Sigmoid colon (tissue), 7 donors: ENCODE data around the gene MMP17. TPM values are rescaled to one million over a fixed set of nuclear protein-coding genes. Genes with fewer than 3 reads are reported as not detected.

Experiments used
- DNase-seq: peaks from one replicate; pipeline ENCODE4 v3.0.0-alpha.2; 2019
- H3K27ac ChIP-seq, 4 donors: fragments of 200-600 bp; sonication (generic); one replicate each; pipeline ENCODE4 v1.5.1; 2016 to 2019; ENCODE audit warnings: mild to moderate bottlenecking in 1 of 4
- H3K27me3 ChIP-seq, 3 donors: fragments of 200-600 bp; sonication (generic); one replicate each; pipeline ENCODE4 v1.5.1; 2019; ENCODE audit warnings: mild to moderate bottlenecking in 1 of 3
- H3K36me3 ChIP-seq, 4 donors: fragments of 200-600 bp; sonication (generic); one replicate each; pipeline ENCODE4 v1.5.1; 2016 to 2019
- H3K4me1 ChIP-seq, 4 donors: fragments of 200-600 bp; sonication (generic); one replicate each; pipeline ENCODE4 v1.5.1; 2017 to 2019
- H3K4me3 ChIP-seq, 4 donors: fragments of 200-600 bp; sonication (generic); one replicate each; pipeline ENCODE4 v1.5.1; 2017 to 2019; ENCODE audit warnings: mild to moderate bottlenecking in 2 of 4, moderate library complexity in 1 of 4
- H3K9me3 ChIP-seq, 4 donors: fragments of 200-600 bp in 3 of 4; sonication (generic) in 3 of 4; one replicate each; pipeline versions ENCODE4 v1.5.1 to v1.6.1; 2013 to 2019
- EP300 ChIP-seq, 4 donors: sonication (generic); formaldehyde crosslinking; IDR thresholded peaks; one replicate each; pipeline ENCODE4 v1.6.1; 2017; ENCODE audit warnings: antibody characterized with exemption in 4 of 4
- POLR2A ChIP-seq, 2 donors: fragments of 450-650 bp; IDR thresholded peaks; one replicate each; pipeline ENCODE4 v1.6.1; 2016; ENCODE audit warnings: antibody characterized with exemption in 2 of 2, mild to moderate bottlenecking in 2 of 2, moderate library complexity in 2 of 2
- POLR2AphosphoS5 ChIP-seq, 4 donors: sonication (generic); formaldehyde crosslinking; IDR thresholded peaks; one replicate each; pipeline ENCODE4 v1.6.1; 2017; ENCODE audit warnings: antibody characterized with exemption in 4 of 4
- WGBS, 2 donors: extraction: QIAGEN DNeasy Blood & Tissue Kit; methylation state at CpG; one replicate each; pipeline ENCODE4 v1.1.7; 2013; 5-methylcytosine and 5-hydroxymethylcytosine counted together
- intact Hi-C: fragments of 100-400 bp; cut with DNase I; formaldehyde crosslinking; loops from one replicate; pipeline ENCODE4 v1.15.1; 2023
- polyA plus RNA-seq, 3 donors: library from polyadenylated mRNA; stranded (reverse); fragments of 200-250 nt; gene quantifications; one replicate each; pipeline ENCODE4 v1.2.3, GENCODE V29; 2013
- total RNA-seq, 4 donors: library from RNA; depleted of rRNA; stranded (reverse); fragments of >200 nt; gene quantifications; one replicate each; pipeline ENCODE4 v1.1.0, GENCODE V29; 2016
- TF ChIP-seq, protein P1 (sequence below), 4 experiments: fragments of 450-650 bp in 3 of 4; fragments of 200-600 bp in 1 of 4; IDR thresholded peaks; one replicate each; pipeline ENCODE4 v1.5.1; 2016 to 2019; ENCODE audit warnings: antibody characterized with exemption in 4 of 4, mild to moderate bottlenecking in 3 of 4, moderate library complexity in 2 of 4
- donor health status: healthy with polysubstance abuse.
- donor health status: Bipolar disorder and iron deficiency.
- donor health status: healthy.

MMP17 gene
- total and polyA plus RNA-seq, 7 donors: 0.60 to 7.1 (median 4.9) TPM; not detected in 1

DNA sequence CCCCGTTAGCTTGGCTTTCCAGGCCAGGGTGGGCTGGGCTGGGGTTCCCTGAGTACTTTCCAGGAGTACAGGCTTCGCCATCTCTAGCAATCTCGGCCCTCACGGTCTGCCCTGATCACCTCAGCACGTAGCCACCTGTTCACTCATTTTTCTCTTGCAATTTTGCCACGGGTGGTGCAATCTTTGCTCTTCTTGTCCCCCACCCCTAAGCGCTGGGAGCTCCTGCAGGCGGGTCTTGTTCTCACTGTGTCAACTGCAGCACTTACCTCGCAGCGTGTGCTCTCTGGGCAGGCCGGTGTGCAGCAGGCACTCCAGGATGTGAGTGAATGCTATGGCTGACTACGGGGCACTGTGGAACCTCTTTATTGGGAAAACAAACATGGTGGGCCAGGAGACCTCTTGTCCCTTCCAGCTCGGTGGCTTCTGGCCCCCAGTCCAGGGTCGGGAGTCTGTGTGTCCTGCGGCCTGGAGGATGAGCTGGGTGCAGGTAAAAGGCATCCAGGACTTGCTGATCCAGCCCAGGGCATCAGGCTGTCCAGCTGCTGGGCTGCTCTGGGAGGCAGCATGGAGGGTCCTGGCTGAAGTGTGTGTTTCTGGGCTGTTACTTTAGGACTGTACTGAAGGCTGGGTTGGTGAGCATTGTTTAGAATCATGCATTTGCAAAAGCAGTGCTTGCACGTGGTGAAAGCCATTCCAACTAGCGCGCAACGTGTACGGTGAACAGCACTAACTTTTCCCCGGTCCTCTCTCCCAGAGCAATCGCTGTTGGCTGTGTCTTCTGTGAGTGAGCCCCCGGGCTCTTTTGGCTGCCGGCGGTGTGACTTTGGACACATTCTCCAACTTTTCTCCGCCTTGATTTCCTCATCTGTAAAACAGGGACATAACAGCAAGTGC, 64.8 kb downstream of the MMP17 start:
- TF ChIP-seq POLR2AphosphoS5 (IDR thresholded peaks at IDR 0.05): no peak
- TF ChIP-seq EP300 (IDR thresholded peaks at IDR 0.05): no peak
- TF ChIP-seq, protein P1, sequence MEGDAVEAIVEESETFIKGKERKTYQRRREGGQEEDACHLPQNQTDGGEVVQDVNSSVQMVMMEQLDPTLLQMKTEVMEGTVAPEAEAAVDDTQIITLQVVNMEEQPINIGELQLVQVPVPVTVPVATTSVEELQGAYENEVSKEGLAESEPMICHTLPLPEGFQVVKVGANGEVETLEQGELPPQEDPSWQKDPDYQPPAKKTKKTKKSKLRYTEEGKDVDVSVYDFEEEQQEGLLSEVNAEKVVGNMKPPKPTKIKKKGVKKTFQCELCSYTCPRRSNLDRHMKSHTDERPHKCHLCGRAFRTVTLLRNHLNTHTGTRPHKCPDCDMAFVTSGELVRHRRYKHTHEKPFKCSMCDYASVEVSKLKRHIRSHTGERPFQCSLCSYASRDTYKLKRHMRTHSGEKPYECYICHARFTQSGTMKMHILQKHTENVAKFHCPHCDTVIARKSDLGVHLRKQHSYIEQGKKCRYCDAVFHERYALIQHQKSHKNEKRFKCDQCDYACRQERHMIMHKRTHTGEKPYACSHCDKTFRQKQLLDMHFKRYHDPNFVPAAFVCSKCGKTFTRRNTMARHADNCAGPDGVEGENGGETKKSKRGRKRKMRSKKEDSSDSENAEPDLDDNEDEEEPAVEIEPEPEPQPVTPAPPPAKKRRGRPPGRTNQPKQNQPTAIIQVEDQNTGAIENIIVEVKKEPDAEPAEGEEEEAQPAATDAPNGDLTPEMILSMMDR (IDR thresholded peaks at IDR 0.05): no peak
- no peak for TF ChIP-seq POLR2A (IDR thresholded peaks at IDR 0.05)
- intact Hi-C loops: loop anchor here (10.0 kb wide), 2 partner anchors 182 to 432 kb away; partner anchors contain the start of gene GALNT9
- Histone ChIP-seq H3K4me3 (no peak overlapping the region), H3K27ac (peak overlapping the region; percentile 86 to 100 (median 96)), H3K27me3 (no peaks in the 10 kb centered on the region), H3K9me3 (no peaks in the 10 kb centered on the region), H3K4me1 (peaks cover 0 to 30% (median 24%) of the 10 kb centered on the region in 4 donors), H3K36me3 (peaks cover 0 to 7% (median 3%) of the 10 kb centered on the region in 4 donors)
- whole genome bisulfite sequencing, 2 donors: 78 to 81% methylated on average over 26 of the region's 26 CpGs
- no peak for DNase-seq

DNA sequence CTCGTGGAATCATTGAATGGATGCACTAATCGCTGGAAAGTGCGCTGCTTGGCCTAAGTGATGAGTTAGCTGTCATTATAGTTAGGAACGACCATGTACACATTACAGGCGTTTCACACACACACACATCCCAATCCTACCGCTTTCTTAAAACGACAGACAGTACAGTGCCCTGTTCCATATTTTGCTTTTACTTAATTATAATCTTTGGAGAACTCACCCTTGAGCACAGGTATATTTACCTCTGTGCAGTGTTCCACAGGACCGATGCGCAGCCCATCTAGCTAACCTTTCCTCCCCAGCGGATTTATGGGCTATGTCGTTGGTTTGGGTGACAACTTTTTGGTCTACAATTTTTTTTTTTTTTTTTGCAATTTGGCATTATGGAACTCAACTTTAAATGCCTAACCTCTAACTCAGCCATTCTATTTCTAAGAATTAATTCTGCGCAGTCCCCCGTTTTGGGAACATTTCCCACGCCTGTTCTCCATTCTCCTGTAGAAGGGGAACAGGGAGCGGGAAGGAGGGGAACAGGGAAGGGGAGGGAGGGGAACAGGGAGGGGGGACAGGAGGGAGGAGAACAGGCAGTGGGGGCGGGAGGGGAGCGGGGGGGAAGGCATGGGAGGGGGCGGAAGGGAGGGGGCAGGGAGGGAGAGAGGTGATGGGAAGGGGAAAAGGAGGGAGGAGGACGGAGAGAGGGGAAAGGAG, 65.6 kb downstream of the MMP17 start:
- H3K36me3 ChIP-seq: peaks cover 0 to 12% (median 3%) of the 10 kb centered on the region in 4 donors
- intact Hi-C loops: loop anchor here (10.0 kb wide), 2 partner anchors 181 to 431 kb away; partner anchors contain the start of gene GALNT9
- no peak for DNase-seq
- 25 to 39% methylated on average over 19 of the region's 19 CpGs for WGBS, 2 donors
- no peaks in the 10 kb centered on the region for H3K9me3 ChIP-seq
- TF ChIP-seq EP300 (IDR thresholded peaks at IDR 0.05) (no peak), POLR2A (IDR thresholded peaks at IDR 0.05) (no peak), POLR2AphosphoS5 (IDR thresholded peaks at IDR 0.05) (no peak)
- TF ChIP-seq, protein P1 (IDR thresholded peaks at IDR 0.05): no peak
- peak overlapping the region in 3 of 4 donors; percentile 82 to 92 (median 88) for H3K4me3 ChIP-seq
- peaks cover 0 to 38% (median 27%) of the 10 kb centered on the region in 4 donors for H3K4me1 ChIP-seq
- H3K27me3 ChIP-seq: no peaks in the 10 kb centered on the region
- H3K27ac ChIP-seq: peak overlapping the region; percentile 86 to 100 (median 96)

GRCh38 chr12:131894313-131894860, 66.2 kb downstream of the MMP17 start, which contains the start of gene ULK1:
Gene ULK1 (plus strand): TSS chr12:131894622. CDS start chr12:131895002, 380 bp downstream.
- peaks cover 0 to 18% (median 3%) of the 10 kb centered on the region in 4 donors for H3K36me3 ChIP-seq
- no peaks in the 10 kb centered on the region for H3K27me3 ChIP-seq
- TF ChIP-seq EP300 (IDR thresholded peaks at IDR 0.05) (no peak), POLR2A (IDR thresholded peaks at IDR 0.05) (peak; percentile 77 to 79), POLR2AphosphoS5 (IDR thresholded peaks at IDR 0.05) (peak; percentile 91 to 98 (median 96))
- TF ChIP-seq, protein P1 (IDR thresholded peaks at IDR 0.05): no peak
- 1% methylated on average over 64 of the region's 64 CpGs for WGBS, 2 donors
- H3K4me3 ChIP-seq: peak within 1 kb of the TSS; percentile 54 to 92 (median 85)
- H3K9me3 ChIP-seq: no peaks in the 10 kb centered on the region
- intact Hi-C loops: loop anchor here (10.0 kb wide), 2 partner anchors 180 to 430 kb away; partner anchors contain the start of gene GALNT9
- peak within 1 kb of the TSS; percentile 86 to 100 (median 96) for H3K27ac ChIP-seq
- peaks cover 0 to 44% (median 30%) of the 10 kb centered on the region in 4 donors for H3K4me1 ChIP-seq
- peak; percentile 98 for DNase-seq

GRCh38 chr12:131894981-131895639, 66.9 kb downstream of the MMP17 start:
- H3K36me3 ChIP-seq: peaks cover 0 to 24% (median 3%) of the 10 kb centered on the region in 4 donors
- DNase-seq: peak; percentile 72
- peaks cover 0 to 52% (median 33%) of the 10 kb centered on the region in 4 donors for H3K4me1 ChIP-seq
- H3K27ac ChIP-seq: peak overlapping the region; percentile 86 to 100 (median 96)
- no peak for TF ChIP-seq POLR2AphosphoS5 (IDR thresholded peaks at IDR 0.05)
- TF ChIP-seq EP300 (IDR thresholded peaks at IDR 0.05): no peak
- no peak for TF ChIP-seq POLR2A (IDR thresholded peaks at IDR 0.05)
- TF ChIP-seq, protein P1 (IDR thresholded peaks at IDR 0.05): no peak
- intact Hi-C loops: loop anchor here (10.0 kb wide), 2 partner anchors 180 to 430 kb away; partner anchors contain the start of gene GALNT9
- H3K9me3 ChIP-seq: no peaks in the 10 kb centered on the region
- no peaks in the 10 kb centered on the region for H3K27me3 ChIP-seq
- WGBS, 2 donors: 1% methylated on average over 54 of the region's 54 CpGs
- peak overlapping the region; percentile 54 to 92 (median 85) for H3K4me3 ChIP-seq
